HepG2 (cell line): ENCODE data around the gene PEX12. TPM values are rescaled to one million over a fixed set of nuclear protein-coding genes. Genes with fewer than 3 reads are reported as not detected.

Experiments used
- KIAA2018 ChIP-seq: sonication (generic); formaldehyde crosslinking; IDR thresholded peaks from 2 replicates; pipeline ENCODE4 v1.5.0; 2020; ENCODE audit warnings: mild to moderate bottlenecking, missing genetic modification reagents, borderline replicate concordance
- MED1 ChIP-seq: sonication (generic); formaldehyde crosslinking; IDR thresholded peaks from 2 replicates; pipeline ENCODE4 v1.4.0; 2020; ENCODE audit warnings: missing genetic modification reagents
- NCOA2 ChIP-seq: sonication (generic); formaldehyde crosslinking; IDR thresholded peaks from 2 replicates; pipeline ENCODE4 v1.8.0; 2022; ENCODE audit warnings: inconsistent platforms
- NFRKB ChIP-seq: fragments of 450-650 bp; IDR thresholded peaks from 2 replicates; pipeline ENCODE4 v1.6.1; 2017
- SOX5 ChIP-seq: IDR thresholded peaks from 2 replicates; pipeline ENCODE4 v1.6.1; 2016; ENCODE audit warnings: borderline replicate concordance
- ZFP62 ChIP-seq: sonication (generic); formaldehyde crosslinking; IDR thresholded peaks from 2 replicates; pipeline ENCODE4 v1.4.0; 2020; ENCODE audit warnings: missing genetic modification reagents
- ZNF350 ChIP-seq: sonication (generic); formaldehyde crosslinking; IDR thresholded peaks from 2 replicates; pipeline ENCODE4 v1.4.0; 2020; ENCODE audit warnings: mild to moderate bottlenecking, low read depth, missing genetic modification reagents, borderline replicate concordance
- ZNF589 ChIP-seq: sonication (generic); formaldehyde crosslinking; conservative IDR thresholded peaks from 2 replicates; pipeline ENCODE4 v1.8.0; 2022; ENCODE audit warnings: mild to moderate bottlenecking, moderate library complexity, missing genetic modification reagents
- polyA plus RNA-seq, 8 experiments: library from polyadenylated mRNA; depleted of rRNA in 3 of 8; stranded (reverse) in 7 of 8; unstranded in 1 of 8; fragments of >200 nt; fragmentation: Illumina TruSeq in 4 of 8; extraction: Trizol in 4 of 8; gene quantifications; 2 replicates each; pipeline versions ENCODE4 v1.2.1 to v1.2.3, GENCODE V29; 2011 to 2016; ENCODE audit warnings: low read depth in 4 of 8, missing spikeins in 1 of 8, mixed read lengths in 1 of 8; ENCODE audit not compliant: insufficient read depth in 1 of 8
- total RNA-seq, 5 experiments: library from RNA; depleted of rRNA; stranded (reverse); fragments of >200 nt; fragmentation: Illumina TruSeq; extraction: Trizol; gene quantifications; 2 replicates each; pipeline ENCODE4 v1.2.3, GENCODE V29; 2016; ENCODE audit warnings: low read depth in 1 of 5
- TF ChIP-seq, protein P1 (sequence below): sonication (generic); formaldehyde crosslinking; IDR thresholded peaks from 2 replicates; pipeline ENCODE4 v1.5.1; 2020; ENCODE audit warnings: mild to moderate bottlenecking, missing genetic modification reagents, borderline replicate concordance
- TF ChIP-seq, protein P2 (sequence below): IDR thresholded peaks from 2 replicates; pipeline ENCODE4 v1.6.1; 2018; ENCODE audit warnings: missing genetic modification reagents, mild to moderate bottlenecking, missing compliant biosample characterization

The PEX12 gene
- total and polyA plus RNA-seq, 2 of the 13 experiments (the other 11 are each of a cell fraction or from before 2014, with no cell fraction given): 5.1 to 11.9 TPM

DNA sequence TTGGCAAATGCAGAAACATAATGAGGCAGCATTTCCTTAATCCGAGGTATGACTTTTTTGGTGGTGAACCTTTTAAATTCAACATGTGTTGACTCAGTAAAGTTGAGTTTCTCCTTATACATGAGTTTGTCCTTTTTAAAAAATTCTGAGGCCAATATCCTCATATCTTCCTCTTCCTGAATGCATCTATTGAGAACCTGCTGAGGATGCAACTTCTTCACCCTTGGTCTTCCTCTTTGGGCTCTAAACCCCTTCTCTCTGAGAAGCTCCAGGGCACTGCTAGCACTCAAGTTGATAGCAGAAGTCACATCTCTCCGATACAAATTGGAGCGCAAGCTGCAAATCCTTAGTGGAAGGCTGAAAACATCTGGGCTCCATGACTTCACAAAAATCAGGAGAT is 21.0 kb downstream of the PEX12 start (continued):
- TF ChIP-seq KIAA2018 (CRISPR knock-in tag) (no peak), ZNF589 (CRISPR knock-in tag) (no peak), SOX5 (CRISPR knock-in tag) (no peak), ZNF350 (CRISPR knock-in tag) (no peak), NCOA2 (CRISPR knock-in tag) (no peak), MED1 (CRISPR knock-in tag) (no peak), NFRKB (no peak), ZFP62 (no peak)
- TF ChIP-seq, protein P1, sequence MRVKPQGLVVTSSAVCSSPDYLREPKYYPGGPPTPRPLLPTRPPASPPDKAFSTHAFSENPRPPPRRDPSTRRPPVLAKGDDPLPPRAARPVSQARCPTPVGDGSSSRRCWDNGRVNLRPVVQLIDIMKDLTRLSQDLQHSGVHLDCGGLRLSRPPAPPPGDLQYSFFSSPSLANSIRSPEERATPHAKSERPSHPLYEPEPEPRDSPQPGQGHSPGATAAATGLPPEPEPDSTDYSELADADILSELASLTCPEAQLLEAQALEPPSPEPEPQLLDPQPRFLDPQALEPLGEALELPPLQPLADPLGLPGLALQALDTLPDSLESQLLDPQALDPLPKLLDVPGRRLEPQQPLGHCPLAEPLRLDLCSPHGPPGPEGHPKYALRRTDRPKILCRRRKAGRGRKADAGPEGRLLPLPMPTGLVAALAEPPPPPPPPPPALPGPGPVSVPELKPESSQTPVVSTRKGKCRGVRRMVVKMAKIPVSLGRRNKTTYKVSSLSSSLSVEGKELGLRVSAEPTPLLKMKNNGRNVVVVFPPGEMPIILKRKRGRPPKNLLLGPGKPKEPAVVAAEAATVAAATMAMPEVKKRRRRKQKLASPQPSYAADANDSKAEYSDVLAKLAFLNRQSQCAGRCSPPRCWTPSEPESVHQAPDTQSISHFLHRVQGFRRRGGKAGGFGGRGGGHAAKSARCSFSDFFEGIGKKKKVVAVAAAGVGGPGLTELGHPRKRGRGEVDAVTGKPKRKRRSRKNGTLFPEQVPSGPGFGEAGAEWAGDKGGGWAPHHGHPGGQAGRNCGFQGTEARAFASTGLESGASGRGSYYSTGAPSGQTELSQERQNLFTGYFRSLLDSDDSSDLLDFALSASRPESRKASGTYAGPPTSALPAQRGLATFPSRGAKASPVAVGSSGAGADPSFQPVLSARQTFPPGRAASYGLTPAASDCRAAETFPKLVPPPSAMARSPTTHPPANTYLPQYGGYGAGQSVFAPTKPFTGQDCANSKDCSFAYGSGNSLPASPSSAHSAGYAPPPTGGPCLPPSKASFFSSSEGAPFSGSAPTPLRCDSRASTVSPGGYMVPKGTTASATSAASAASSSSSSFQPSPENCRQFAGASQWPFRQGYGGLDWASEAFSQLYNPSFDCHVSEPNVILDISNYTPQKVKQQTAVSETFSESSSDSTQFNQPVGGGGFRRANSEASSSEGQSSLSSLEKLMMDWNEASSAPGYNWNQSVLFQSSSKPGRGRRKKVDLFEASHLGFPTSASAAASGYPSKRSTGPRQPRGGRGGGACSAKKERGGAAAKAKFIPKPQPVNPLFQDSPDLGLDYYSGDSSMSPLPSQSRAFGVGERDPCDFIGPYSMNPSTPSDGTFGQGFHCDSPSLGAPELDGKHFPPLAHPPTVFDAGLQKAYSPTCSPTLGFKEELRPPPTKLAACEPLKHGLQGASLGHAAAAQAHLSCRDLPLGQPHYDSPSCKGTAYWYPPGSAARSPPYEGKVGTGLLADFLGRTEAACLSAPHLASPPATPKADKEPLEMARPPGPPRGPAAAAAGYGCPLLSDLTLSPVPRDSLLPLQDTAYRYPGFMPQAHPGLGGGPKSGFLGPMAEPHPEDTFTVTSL (CRISPR knock-in tag): no peak
- TF ChIP-seq, protein P2, sequence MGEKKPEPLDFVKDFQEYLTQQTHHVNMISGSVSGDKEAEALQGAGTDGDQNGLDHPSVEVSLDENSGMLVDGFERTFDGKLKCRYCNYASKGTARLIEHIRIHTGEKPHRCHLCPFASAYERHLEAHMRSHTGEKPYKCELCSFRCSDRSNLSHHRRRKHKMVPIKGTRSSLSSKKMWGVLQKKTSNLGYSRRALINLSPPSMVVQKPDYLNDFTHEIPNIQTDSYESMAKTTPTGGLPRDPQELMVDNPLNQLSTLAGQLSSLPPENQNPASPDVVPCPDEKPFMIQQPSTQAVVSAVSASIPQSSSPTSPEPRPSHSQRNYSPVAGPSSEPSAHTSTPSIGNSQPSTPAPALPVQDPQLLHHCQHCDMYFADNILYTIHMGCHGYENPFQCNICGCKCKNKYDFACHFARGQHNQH (CRISPR knock-in tag): no peak
